CD4-positive, alpha-beta T cell (primary cell): Measurements from ENCODE around the gene GFRA3. TPM values are rescaled to one million over a fixed set of nuclear protein-coding genes. Genes with fewer than 3 reads are reported as not detected.

ENCODE experiments used
- ATAC-seq: fragments of 200-7000 bp; cut with Tn5 transposase; one replicate; pipeline ENCODE4 v1.10.0; 2022; ENCODE audit warnings: mild to moderate bottlenecking; ENCODE audit not compliant: poor library complexity
- CTCF ChIA-PET: fragments of 350-600 bp; sonication (Branson Sonifier 250); formaldehyde crosslinking; loops from one replicate; lab custom pipeline; 2021; ENCODE audit warnings: antibody characterized with exemption, inconsistent platforms; lab: Charles Lee
- POLR2A ChIA-PET: fragments of 350-600 bp; sonication (Branson Sonifier 250); formaldehyde crosslinking; loops from one replicate; lab custom pipeline; 2021; ENCODE audit warnings: antibody characterized with exemption, inconsistent platforms; lab: Charles Lee
- DNase-seq, 14 experiments: peaks; one replicate each; pipeline ENCODE4 v3.0.0-alpha.2; 2013 to 2020; ENCODE audit warnings: mixed read lengths in 2 of 14
- H3K27ac ChIP-seq, 2 donors: one replicate each; pipeline versions ENCODE4 v1.5.1 to v1.7.0; 2013; ENCODE audit warnings: low read length in 2 of 2, low read depth in 1 of 2, mild to moderate bottlenecking in 1 of 2
- H3K27me3 ChIP-seq, 2 experiments: 1 replicate in 1 of 2; 2 replicates in 1 of 2; pipeline versions ENCODE4 v1.6.1 to v1.7.0; 2013; ENCODE audit warnings: low read length in 2 of 2, control low read depth in 1 of 2, mild to moderate bottlenecking in 1 of 2, moderate library complexity in 1 of 2; ENCODE audit not compliant: insufficient read depth in 2 of 2, control insufficient read depth in 1 of 2
- H3K36me3 ChIP-seq: one replicate; pipeline ENCODE4 v1.6.1; 2013; ENCODE audit warnings: low read length, control low read depth; ENCODE audit not compliant: insufficient read depth
- H3K4me1 ChIP-seq: one replicate; pipeline ENCODE4 v1.6.1; 2013; ENCODE audit warnings: low read length, control low read depth; ENCODE audit not compliant: insufficient read depth
- H3K4me3 ChIP-seq: one replicate; pipeline ENCODE4 v1.5.1; 2013; ENCODE audit warnings: mild to moderate bottlenecking, low read length, moderate library complexity
- H3K9me3 ChIP-seq, 2 experiments: 1 replicate in 1 of 2; 2 replicates in 1 of 2; pipeline versions ENCODE4 v1.6.1 to v1.7.0; 2013; ENCODE audit warnings: low read length in 2 of 2, mild to moderate bottlenecking in 2 of 2, control low read depth in 1 of 2, moderate library complexity in 1 of 2; ENCODE audit not compliant: control insufficient read depth in 1 of 2, insufficient read depth in 1 of 2
- H3K27ac Mint-ChIP-seq: one replicate; pipeline ENCODE4 v1.8.0; 2020; ENCODE audit warnings: mixed read lengths
- H3K27me3 Mint-ChIP-seq: one replicate; pipeline ENCODE4 v1.8.0; 2021; ENCODE audit warnings: mixed read lengths
- H3K36me3 Mint-ChIP-seq: one replicate; pipeline ENCODE4 v1.8.0; 2021; ENCODE audit warnings: low read depth, mixed read lengths
- H3K4me1 Mint-ChIP-seq: one replicate; pipeline ENCODE4 v1.8.0; 2021; ENCODE audit warnings: low read depth, mixed read lengths
- H3K4me3 Mint-ChIP-seq: one replicate; pipeline ENCODE4 v1.8.0; 2020; ENCODE audit warnings: mild to moderate bottlenecking, mixed read lengths
- H3K9me3 Mint-ChIP-seq: one replicate; pipeline ENCODE4 v1.8.0; 2020; ENCODE audit warnings: mixed read lengths
- intact Hi-C, 2 experiments: fragments of 100-400 bp; cut with DNase I in 1 of 2; cut with micrococcal nuclease in 1 of 2; formaldehyde crosslinking; loops; one replicate each; pipeline versions ENCODE4 v1.15.1 to v1.9.0; 2023 to 2025; cut with DNase I, micrococcal nuclease
- total RNA-seq, 174 experiments: library from RNA in 2 of 174; stranded (reverse) in 2 of 174; gene quantifications; one replicate each; pipeline ENCODE4 v1.2.3 and lab custom pipeline; 2021 to 2026
- TF ChIP-seq, protein P1 (sequence below): fragments of 200-600 bp; IDR thresholded peaks from one replicate; pipeline ENCODE4 v1.8.0; 2022; ENCODE audit warnings: antibody characterized with exemption, mild to moderate bottlenecking

GFRA3 gene
- total RNA-seq, 2 experiments from 2014 or later: not detected

DNA sequence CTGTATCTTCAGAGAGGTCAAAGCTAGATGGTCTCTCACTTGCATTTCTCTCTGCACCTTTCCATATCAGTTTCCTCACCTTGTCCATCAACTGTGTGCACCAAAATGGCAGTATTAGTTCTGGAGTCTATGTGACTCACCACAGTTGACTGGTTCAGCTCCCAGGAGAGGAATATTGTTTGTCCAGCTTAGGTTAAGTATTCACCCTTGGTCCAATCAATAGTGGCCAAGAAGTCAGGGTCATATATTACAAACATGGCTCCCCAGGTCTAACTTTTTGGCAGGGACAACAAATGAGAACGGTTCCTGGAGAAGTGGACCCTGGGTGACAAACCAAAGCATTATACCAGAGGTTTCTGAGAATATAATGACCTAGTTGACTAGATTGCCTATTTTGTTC lies 36.4 kb downstream of the GFRA3 start:
- no peak overlapping the region for H3K4me3 ChIP-seq
- no peaks in the 10 kb centered on the region for H3K36me3 ChIP-seq
- H3K9me3 Mint-ChIP-seq: no peaks in the 10 kb centered on the region
- intact Hi-C loops: no loop called here
- no peaks in the 10 kb centered on the region for H3K36me3 Mint-ChIP-seq
- H3K27me3 Mint-ChIP-seq: peaks cover 54% of the 10 kb centered on the region
- H3K27ac Mint-ChIP-seq: no peak overlapping the region
- H3K9me3 ChIP-seq: peaks cover 0 to 8% of the 10 kb centered on the region in 2 experiments
- no peak overlapping the region for H3K4me3 Mint-ChIP-seq
- peaks cover 13% of the 10 kb centered on the region for H3K4me1 ChIP-seq
- ChIA-PET POLR2A (no interaction called here), CTCF (no interaction called here)
- peaks cover 31 to 39% of the 10 kb centered on the region in 2 experiments for H3K27me3 ChIP-seq
- H3K4me1 Mint-ChIP-seq: peaks cover 17% of the 10 kb centered on the region
- no peak for ATAC-seq
- TF ChIP-seq, protein P1, sequence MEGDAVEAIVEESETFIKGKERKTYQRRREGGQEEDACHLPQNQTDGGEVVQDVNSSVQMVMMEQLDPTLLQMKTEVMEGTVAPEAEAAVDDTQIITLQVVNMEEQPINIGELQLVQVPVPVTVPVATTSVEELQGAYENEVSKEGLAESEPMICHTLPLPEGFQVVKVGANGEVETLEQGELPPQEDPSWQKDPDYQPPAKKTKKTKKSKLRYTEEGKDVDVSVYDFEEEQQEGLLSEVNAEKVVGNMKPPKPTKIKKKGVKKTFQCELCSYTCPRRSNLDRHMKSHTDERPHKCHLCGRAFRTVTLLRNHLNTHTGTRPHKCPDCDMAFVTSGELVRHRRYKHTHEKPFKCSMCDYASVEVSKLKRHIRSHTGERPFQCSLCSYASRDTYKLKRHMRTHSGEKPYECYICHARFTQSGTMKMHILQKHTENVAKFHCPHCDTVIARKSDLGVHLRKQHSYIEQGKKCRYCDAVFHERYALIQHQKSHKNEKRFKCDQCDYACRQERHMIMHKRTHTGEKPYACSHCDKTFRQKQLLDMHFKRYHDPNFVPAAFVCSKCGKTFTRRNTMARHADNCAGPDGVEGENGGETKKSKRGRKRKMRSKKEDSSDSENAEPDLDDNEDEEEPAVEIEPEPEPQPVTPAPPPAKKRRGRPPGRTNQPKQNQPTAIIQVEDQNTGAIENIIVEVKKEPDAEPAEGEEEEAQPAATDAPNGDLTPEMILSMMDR: no peak
- no peak for DNase-seq
- no peak overlapping the region for H3K27ac ChIP-seq

DNA sequence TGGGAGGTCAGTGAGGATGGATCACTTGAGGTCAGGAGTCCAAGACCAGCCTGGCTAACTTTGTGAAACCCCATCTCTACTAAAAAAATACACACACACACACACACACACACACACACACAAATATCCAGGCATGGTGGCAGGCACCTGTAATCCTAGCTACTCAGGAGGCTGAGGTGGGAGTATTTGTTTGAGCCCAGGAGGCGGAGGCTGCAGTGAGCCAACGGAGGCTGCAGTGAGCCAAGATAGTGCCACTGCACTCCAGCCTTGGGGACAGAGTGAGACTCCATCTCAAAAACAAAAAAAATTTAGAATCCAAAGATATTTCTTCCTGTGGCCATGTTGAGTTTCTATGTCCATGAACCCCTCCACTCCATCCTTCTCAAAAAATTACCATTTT lies 39.8 kb downstream of the GFRA3 start:
- H3K27me3 ChIP-seq: peaks cover 11 to 17% of the 10 kb centered on the region in 2 experiments
- H3K4me1 ChIP-seq: no peaks in the 10 kb centered on the region
- Mint-ChIP-seq H3K27me3 (peaks cover 35% of the 10 kb centered on the region), H3K4me1 (no peaks in the 10 kb centered on the region), H3K9me3 (no peaks in the 10 kb centered on the region), H3K36me3 (no peaks in the 10 kb centered on the region), H3K27ac (no peak overlapping the region), H3K4me3 (no peak overlapping the region)
- ChIA-PET POLR2A (no interaction called here), CTCF (no interaction called here)
- H3K4me3 ChIP-seq: no peak overlapping the region
- DNase-seq (no peak), ATAC-seq (no peak)
- intact Hi-C loops: no loop called here
- H3K27ac ChIP-seq: no peak overlapping the region
- H3K36me3 ChIP-seq: no peaks in the 10 kb centered on the region
- TF ChIP-seq, protein P1: no peak
- H3K9me3 ChIP-seq: no peaks in the 10 kb centered on the region

DNA sequence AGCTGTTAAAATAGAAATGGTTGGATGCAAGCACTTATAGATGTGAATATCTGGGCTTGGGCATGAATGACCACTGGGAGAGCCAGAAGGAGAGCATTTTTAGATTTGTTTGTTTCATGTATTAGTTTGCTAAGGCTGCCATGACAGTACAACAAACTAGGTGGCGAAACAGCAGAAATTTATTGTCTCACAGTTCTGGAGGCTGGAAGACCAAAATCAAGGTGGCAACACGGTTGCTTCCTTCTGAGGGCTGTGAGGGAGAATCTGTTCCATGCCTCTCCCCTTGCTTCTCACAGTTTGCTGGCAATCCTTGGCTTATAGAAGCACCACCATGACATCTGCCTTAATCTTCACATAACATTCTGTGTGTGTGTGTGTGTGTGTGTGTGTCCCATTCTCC lies 41.1 kb downstream of the GFRA3 start:
- peaks cover 24% of the 10 kb centered on the region for H3K27me3 Mint-ChIP-seq
- Histone ChIP-seq H3K4me1 (no peaks in the 10 kb centered on the region), H3K27me3 (peaks cover 4 to 9% of the 10 kb centered on the region in 2 experiments), H3K36me3 (no peaks in the 10 kb centered on the region), H3K9me3 (no peaks in the 10 kb centered on the region), H3K4me3 (no peak overlapping the region), H3K27ac (no peak overlapping the region)
- no peak for DNase-seq
- TF ChIP-seq, protein P1: no peak
- H3K4me1 Mint-ChIP-seq: no peaks in the 10 kb centered on the region
- ChIA-PET CTCF (no interaction called here), POLR2A (no interaction called here)
- H3K9me3 Mint-ChIP-seq: no peaks in the 10 kb centered on the region
- H3K36me3 Mint-ChIP-seq: no peaks in the 10 kb centered on the region
- no peak overlapping the region for H3K27ac Mint-ChIP-seq
- intact Hi-C loops: no loop called here
- H3K4me3 Mint-ChIP-seq: no peak overlapping the region
- no peak for ATAC-seq
